H1 (cell line): ENCODE results near the gene FHIT. TPM values are rescaled to one million over a fixed set of nuclear protein-coding genes. Genes with fewer than 3 reads are reported as not detected.

ENCODE experiments used
- EP300 ChIP-seq, 2 experiments: IDR thresholded peaks; 1 replicate in 1 of 2; 2 replicates in 1 of 2; pipeline ENCODE4 v1.6.1; 2011 to 2012; ENCODE audit warnings: low read depth in 2 of 2, low read length in 2 of 2, mild to moderate bottlenecking in 2 of 2, borderline replicate concordance in 1 of 2, inconsistent platforms in 1 of 2, moderate library complexity in 1 of 2
- POLR2AphosphoS5 ChIP-seq: IDR thresholded peaks from 2 replicates; pipeline ENCODE4 v1.6.1; 2011; ENCODE audit warnings: low read depth, low read length
- SP1 ChIP-seq: IDR thresholded peaks from 2 replicates; pipeline ENCODE4 v1.6.1; 2011; ENCODE audit warnings: low read depth, low read length
- YY1 ChIP-seq: IDR thresholded peaks from 2 replicates; pipeline ENCODE4 v1.6.1; 2011; ENCODE audit warnings: low read depth, mild to moderate bottlenecking, low read length
- polyA plus RNA-seq, 7 experiments: library from polyadenylated mRNA; depleted of rRNA in 3 of 7; stranded (reverse) in 5 of 7; unstranded in 2 of 7; fragments of >200 nt in 5 of 7; fragments of 200-250 nt in 2 of 7; gene quantifications; 1 replicate in 5 of 7; 2 replicates in 1 of 7; 4 replicates in 1 of 7; pipeline versions ENCODE4 v1.2.1 to v1.2.3, GENCODE V29; 2011 to 2013; ENCODE audit warnings: missing spikeins in 2 of 7, mixed read lengths in 2 of 7
- total RNA-seq: library from RNA; stranded (reverse); fragmentation: NEBNext Ultra II Directional; extraction: Animal tissue kit (Norgen Biotek cat#: 25700); gene quantifications from 2 replicates; pipeline ENCODE4 v1.2.1, GENCODE V29; 2021

FHIT gene
- total and polyA plus RNA-seq, 2 of the 8 experiments (the other 6 are each of a cell fraction or from before 2014, with no cell fraction given): 1.2 to 3.2 TPM

DNA sequence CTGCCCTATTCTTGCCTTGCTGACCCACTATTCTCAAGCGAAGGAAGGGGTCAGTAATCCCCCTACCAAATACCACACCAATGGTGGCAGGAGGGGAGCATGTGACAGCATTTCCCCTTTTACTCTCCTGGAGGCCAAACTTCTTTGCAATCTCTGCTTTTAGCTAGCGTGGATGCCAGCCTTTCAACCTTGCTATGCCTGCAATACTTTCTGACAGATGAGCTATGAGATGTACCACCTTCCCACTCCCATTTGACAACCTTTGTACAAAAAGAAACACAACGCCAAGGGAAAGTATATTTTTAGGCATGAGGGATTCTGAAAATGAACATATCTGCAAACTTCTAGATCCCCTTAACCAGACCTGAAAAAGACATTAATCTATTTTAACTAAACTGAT lies 302.1 kb downstream of the FHIT start (continued):
- no peak for TF ChIP-seq POLR2AphosphoS5
- no peak for TF ChIP-seq EP300 (IDR thresholded peaks at IDR 0.05; ENCODE audit: borderline replicate concordance in 1 of 2, low read depth in 2 of 2, low read length in 2 of 2)
- TF ChIP-seq YY1: no peak
- no peak for TF ChIP-seq SP1
